Tibial nerve (tissue), 4 donors: ENCODE results near the gene NUP210. TPM values are rescaled to one million over a fixed set of nuclear protein-coding genes. Genes with fewer than 3 reads are reported as not detected.

Experiments
- DNase-seq, 2 donors: peaks; one replicate each; pipeline ENCODE4 v3.0.0-alpha.2; 2019; ENCODE audit warnings: low spot score in 2 of 2
- H3K27ac ChIP-seq, 4 donors: fragments of 200-600 bp; sonication (generic) in 3 of 4; one replicate each; pipeline ENCODE4 v1.5.1; 2017 to 2019; ENCODE audit warnings: mild to moderate bottlenecking in 1 of 4
- H3K27me3 ChIP-seq, 2 donors: fragments of 200-600 bp; sonication (generic) in 1 of 2; one replicate each; pipeline versions ENCODE4 v1.5.1 to v1.6.0; 2017 to 2019
- H3K36me3 ChIP-seq, 3 donors: fragments of 200-600 bp; sonication (generic); one replicate each; pipeline ENCODE4 v1.5.1; 2018 to 2019
- H3K4me1 ChIP-seq, 4 donors: fragments of 200-600 bp; sonication (generic) in 3 of 4; one replicate each; pipeline ENCODE4 v1.5.1; 2017 to 2019
- H3K4me3 ChIP-seq, 4 donors: fragments of 200-600 bp; sonication (generic) in 3 of 4; one replicate each; pipeline ENCODE4 v1.5.1; 2017 to 2019; ENCODE audit warnings: mild to moderate bottlenecking in 1 of 4, moderate library complexity in 1 of 4
- H3K9me3 ChIP-seq, 4 donors: fragments of 200-600 bp; sonication (generic) in 3 of 4; one replicate each; pipeline ENCODE4 v1.5.1; 2017 to 2019
- CTCF ChIP-seq, 5 experiments: fragments of 200-600 bp in 3 of 5; fragments of 450-650 bp in 2 of 5; sonication (generic) in 3 of 5; IDR thresholded peaks; one replicate each; pipeline ENCODE4 v1.5.1; 2016 to 2019; ENCODE audit warnings: antibody characterized with exemption in 5 of 5, mild to moderate bottlenecking in 3 of 5, moderate library complexity in 2 of 5
- EP300 ChIP-seq, 2 donors: sonication (generic); formaldehyde crosslinking; IDR thresholded peaks; one replicate each; pipeline ENCODE4 v1.6.1; 2017; ENCODE audit warnings: antibody characterized with exemption in 2 of 2, mild to moderate bottlenecking in 1 of 2
- POLR2A ChIP-seq, 2 donors: fragments of 450-650 bp; IDR thresholded peaks; one replicate each; pipeline ENCODE4 v1.6.1; 2017; ENCODE audit warnings: antibody characterized with exemption in 2 of 2, mild to moderate bottlenecking in 2 of 2, moderate library complexity in 2 of 2
- WGBS, 2 donors: methylation state at CpG; one replicate each; pipeline ENCODE4 v1.1.5; 2018; 5-methylcytosine and 5-hydroxymethylcytosine counted together
- total RNA-seq, 4 donors: library from RNA; depleted of rRNA; stranded (reverse); fragments of >200 nt; gene quantifications; one replicate each; pipeline ENCODE4 v1.1.0, GENCODE V29; 2016

The NUP210 gene
- total RNA-seq, 4 donors from 2014 or later, result 1.3 to 9.3 (median 2.0) TPM

- Histone ChIP-seq H3K4me1 (peaks cover 0 to 18% (median 13%) of the 10 kb centered on the region in 4 donors), H3K36me3 (no peaks in the 10 kb centered on the region), H3K9me3 (no peaks in the 10 kb centered on the region), H3K4me3 (no peak overlapping the region), H3K27me3 (peaks cover 0 to 7% of the 10 kb centered on the region in 2 donors), H3K27ac (no peak overlapping the region)
- WGBS, 2 donors, result 68 to 79% methylated on average over 9 of the region's 9 CpGs
- DNase-seq, result no peak
- TF ChIP-seq EP300 (IDR thresholded peaks at IDR 0.05) (no peak), CTCF (IDR thresholded peaks at IDR 0.05) (no peak), POLR2A (IDR thresholded peaks at IDR 0.05) (no peak)
Measured at GRCh38 chr3:13415997-13416793, 3.9 kb downstream of the NUP210 start.

GRCh38 chr3:13415236-13415986 is 4.7 kb downstream of the NUP210 start:
- Histone ChIP-seq H3K27me3 (peaks cover 0 to 7% of the 10 kb centered on the region in 2 donors), H3K27ac (no peak overlapping the region), H3K4me3 (no peak overlapping the region), H3K36me3 (no peaks in the 10 kb centered on the region), H3K4me1 (peaks cover 0 to 18% (median 11%) of the 10 kb centered on the region in 4 donors), H3K9me3 (no peaks in the 10 kb centered on the region)
- 81 to 90% methylated on average over 14 to 15 of the region's 15 CpGs for WGBS, 2 donors
- DNase-seq, result no peak
- no peak for TF ChIP-seq CTCF (IDR thresholded peaks at IDR 0.05)
- no peak for TF ChIP-seq POLR2A (IDR thresholded peaks at IDR 0.05)
- no peak for TF ChIP-seq EP300 (IDR thresholded peaks at IDR 0.05)

GRCh38 chr3:13414040-13414729 is 5.9 kb downstream of the NUP210 start:
- Histone ChIP-seq H3K4me1 (peaks cover 0 to 18% (median 3%) of the 10 kb centered on the region in 4 donors), H3K36me3 (no peaks in the 10 kb centered on the region), H3K27me3 (peaks cover 0 to 4% of the 10 kb centered on the region in 2 donors), H3K9me3 (peaks cover 0 to 3% (median 0%) of the 10 kb centered on the region in 4 donors), H3K4me3 (no peak overlapping the region), H3K27ac (peak overlapping the region in 2 of 4 donors; percentile 14 to 66)
- DNase-seq, result peak in 1 of 2 donors; percentile 9
- TF ChIP-seq EP300 (IDR thresholded peaks at IDR 0.05), result peak in 1 of 2 donors; percentile 10
- no peak for TF ChIP-seq CTCF (IDR thresholded peaks at IDR 0.05)
- WGBS, 2 donors, result 59 to 68% methylated on average over 14 of the region's 14 CpGs

GRCh38 chr3:13411186-13411860 is 8.8 kb downstream of the NUP210 start:
- Histone ChIP-seq H3K4me1 (peaks cover 0 to 9% (median 0%) of the 10 kb centered on the region in 4 donors), H3K27ac (no peak overlapping the region), H3K4me3 (no peak overlapping the region), H3K9me3 (peaks cover 0 to 23% (median 5%) of the 10 kb centered on the region in 4 donors), H3K36me3 (no peaks in the 10 kb centered on the region), H3K27me3 (no peaks in the 10 kb centered on the region)
- TF ChIP-seq CTCF (IDR thresholded peaks at IDR 0.05) (no peak), EP300 (IDR thresholded peaks at IDR 0.05) (no peak), POLR2A (IDR thresholded peaks at IDR 0.05) (no peak)
- DNase-seq, result no peak
- 83 to 85% methylated on average over 6 of the region's 6 CpGs for WGBS, 2 donors
